HL-60 (cell line): ENCODE data around the gene ASCC1.

ENCODE experiments used
- DNase-seq, 2 experiments: peaks; one replicate each; pipeline ENCODE4 v3.0.0-alpha.2; 2010 to 2020; ENCODE audit warnings: low read depth in 1 of 2, low spot score in 1 of 2
- H3K27ac ChIP-seq: fragments of 250-450 bp; sonication (Bioruptor Pico); replicated peaks from 2 replicates; pipeline ENCODE4 v1.5.1; 2020; ENCODE audit warnings: mild to moderate bottlenecking, moderate library complexity
- H3K27me3 ChIP-seq: fragments of 250-450 bp; sonication (Bioruptor Pico); 2 replicates; pipeline ENCODE4 v1.5.1; 2021; ENCODE audit warnings: mild to moderate bottlenecking, moderate library complexity; ENCODE audit not compliant: insufficient read depth, poor library complexity, severe bottlenecking
- H3K4me3 ChIP-seq: replicated peaks from 2 replicates; pipeline ENCODE4 v1.5.1; 2011; ENCODE audit warnings: mild to moderate bottlenecking, control low read depth, low read length; ENCODE audit not compliant: insufficient read depth
- CTCF ChIP-seq: IDR thresholded peaks from one replicate; pipeline ENCODE4 v1.5.1; 2011; ENCODE audit warnings: low read length, control low read depth, inconsistent platforms; ENCODE audit not compliant: insufficient read depth
- GABPA ChIP-seq: IDR thresholded peaks from 2 replicates; pipeline ENCODE4 v1.6.1; 2012; ENCODE audit warnings: low read depth
- POLR2AphosphoS5 ChIP-seq: IDR thresholded peaks from 2 replicates; pipeline ENCODE4 v1.6.1; 2012; ENCODE audit warnings: low read depth
- REST ChIP-seq: IDR thresholded peaks from 2 replicates; pipeline ENCODE4 v1.6.1; 2012; ENCODE audit warnings: low read depth; ENCODE audit not compliant: insufficient replicate concordance
- SPI1 ChIP-seq: IDR thresholded peaks from 2 replicates; pipeline ENCODE4 v1.6.1; 2012; ENCODE audit warnings: low read depth, mild to moderate bottlenecking, borderline replicate concordance

ASCC1 gene

GRCh38 chr10:72127571-72127970 lies 88.5 kb downstream of the ASCC1 start:
- no peaks in the 10 kb centered on the region for H3K27me3 ChIP-seq
- TF ChIP-seq SPI1 (no peak), GABPA (no peak), REST (no peak), POLR2AphosphoS5 (no peak), CTCF (no peak)
- H3K27ac ChIP-seq: no peak overlapping the region
- H3K4me3 ChIP-seq: no peak overlapping the region
- DNase-seq: no peak

GRCh38 chr10:72126872-72127232 lies 89.2 kb downstream of the ASCC1 start:
- no peaks in the 10 kb centered on the region for H3K27me3 ChIP-seq
- no peak for DNase-seq
- H3K4me3 ChIP-seq: no peak overlapping the region
- no peak for TF ChIP-seq SPI1
- TF ChIP-seq REST: no peak
- TF ChIP-seq CTCF: no peak
- no peak for TF ChIP-seq GABPA
- no peak for TF ChIP-seq POLR2AphosphoS5
- no peak overlapping the region for H3K27ac ChIP-seq

GRCh38 chr10:72126184-72126871 lies 89.7 kb downstream of the ASCC1 start:
- DNase-seq: peak in 1 of 2 experiments; percentile 14

More at GRCh38 chr10:72126184-72126871, 89.7 kb downstream of the ASCC1 start:
- Histone ChIP-seq H3K27me3 (no peaks in the 10 kb centered on the region), H3K4me3 (no peak overlapping the region), H3K27ac (no peak overlapping the region)
- TF ChIP-seq SPI1 (no peak), POLR2AphosphoS5 (no peak), CTCF (peak; percentile 22)
